ENCODE data around the gene PKIB. TPM values are rescaled to one million over a fixed set of nuclear protein-coding genes. Genes with fewer than 3 reads are reported as not detected.

The PKIB gene
- total RNA-seq, 2 donors from 2014 or later: 63.4 to 113 TPM

DNA sequence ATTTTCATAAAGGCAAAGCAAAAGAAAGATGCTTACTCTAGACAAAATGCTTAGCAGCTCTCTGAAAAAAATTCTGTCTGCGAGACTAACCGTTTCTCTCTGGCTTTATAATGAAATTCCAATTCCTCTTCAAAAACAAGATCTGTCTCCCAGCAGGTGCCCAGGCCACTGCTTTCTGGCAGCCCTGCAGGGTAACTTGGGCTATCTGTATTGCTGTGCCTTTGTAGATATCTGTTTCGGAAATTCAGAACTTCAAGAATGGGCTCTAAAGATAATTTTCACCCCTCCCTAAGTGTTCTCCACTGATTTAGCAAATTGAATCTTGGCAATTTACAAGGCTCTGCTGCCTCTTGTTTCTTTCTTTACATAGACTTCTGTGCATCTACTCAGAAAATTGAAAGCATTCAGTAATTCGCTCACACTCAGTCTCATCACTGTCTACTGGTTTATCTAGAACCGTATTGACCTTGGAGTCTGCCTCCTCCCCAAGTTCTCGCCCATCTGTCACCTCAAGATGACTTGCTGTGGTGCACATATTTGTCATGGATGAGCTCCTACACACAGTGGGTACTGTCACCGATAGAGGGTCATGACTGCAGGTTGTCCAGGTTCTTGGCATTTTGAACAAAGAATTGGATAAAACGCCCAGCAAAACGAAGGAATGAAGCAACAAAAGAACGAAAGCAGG is 142.9 kb downstream of the PKIB start:
- no peak overlapping the region for H3K9ac ChIP-seq (ENCODE audit: low read depth in 2 of 2, low read length in 2 of 2)
- intact Hi-C loops (cut with DNase I): no loop called here
- no peak overlapping the region for H3K4me3 ChIP-seq
- no peak overlapping the region for H3K27ac ChIP-seq
- TF ChIP-seq, protein P1, sequence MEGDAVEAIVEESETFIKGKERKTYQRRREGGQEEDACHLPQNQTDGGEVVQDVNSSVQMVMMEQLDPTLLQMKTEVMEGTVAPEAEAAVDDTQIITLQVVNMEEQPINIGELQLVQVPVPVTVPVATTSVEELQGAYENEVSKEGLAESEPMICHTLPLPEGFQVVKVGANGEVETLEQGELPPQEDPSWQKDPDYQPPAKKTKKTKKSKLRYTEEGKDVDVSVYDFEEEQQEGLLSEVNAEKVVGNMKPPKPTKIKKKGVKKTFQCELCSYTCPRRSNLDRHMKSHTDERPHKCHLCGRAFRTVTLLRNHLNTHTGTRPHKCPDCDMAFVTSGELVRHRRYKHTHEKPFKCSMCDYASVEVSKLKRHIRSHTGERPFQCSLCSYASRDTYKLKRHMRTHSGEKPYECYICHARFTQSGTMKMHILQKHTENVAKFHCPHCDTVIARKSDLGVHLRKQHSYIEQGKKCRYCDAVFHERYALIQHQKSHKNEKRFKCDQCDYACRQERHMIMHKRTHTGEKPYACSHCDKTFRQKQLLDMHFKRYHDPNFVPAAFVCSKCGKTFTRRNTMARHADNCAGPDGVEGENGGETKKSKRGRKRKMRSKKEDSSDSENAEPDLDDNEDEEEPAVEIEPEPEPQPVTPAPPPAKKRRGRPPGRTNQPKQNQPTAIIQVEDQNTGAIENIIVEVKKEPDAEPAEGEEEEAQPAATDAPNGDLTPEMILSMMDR (IDR thresholded peaks at IDR 0.05): no peak
- no peak for DNase-seq
- no peaks in the 10 kb centered on the region for H3K36me3 ChIP-seq
- no peaks in the 10 kb centered on the region for H3K27me3 ChIP-seq
- no peaks in the 10 kb centered on the region for H3K9me3 ChIP-seq
- H3K4me1 ChIP-seq: no peaks in the 10 kb centered on the region

DNA sequence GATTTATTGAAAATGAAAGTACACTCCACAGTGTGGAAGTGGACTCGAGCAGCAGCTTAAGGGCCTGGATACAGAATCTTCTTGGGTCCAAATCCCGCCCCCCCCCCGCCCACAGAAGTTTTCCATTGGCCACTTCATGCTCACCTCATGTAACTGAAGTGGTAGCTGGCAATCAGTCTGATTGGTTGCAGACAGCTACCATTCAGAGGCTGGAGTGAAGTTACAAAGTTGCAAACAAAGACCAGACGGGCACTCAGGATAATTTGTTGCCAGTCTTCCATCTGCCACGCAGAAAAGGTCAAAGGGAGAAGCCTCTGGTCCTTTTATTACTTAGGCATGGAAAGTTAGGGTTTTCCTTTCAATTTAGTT is 143.5 kb downstream of the PKIB start:
- Histone ChIP-seq H3K27ac (no peak overlapping the region), H3K4me3 (no peak overlapping the region)

DNA sequence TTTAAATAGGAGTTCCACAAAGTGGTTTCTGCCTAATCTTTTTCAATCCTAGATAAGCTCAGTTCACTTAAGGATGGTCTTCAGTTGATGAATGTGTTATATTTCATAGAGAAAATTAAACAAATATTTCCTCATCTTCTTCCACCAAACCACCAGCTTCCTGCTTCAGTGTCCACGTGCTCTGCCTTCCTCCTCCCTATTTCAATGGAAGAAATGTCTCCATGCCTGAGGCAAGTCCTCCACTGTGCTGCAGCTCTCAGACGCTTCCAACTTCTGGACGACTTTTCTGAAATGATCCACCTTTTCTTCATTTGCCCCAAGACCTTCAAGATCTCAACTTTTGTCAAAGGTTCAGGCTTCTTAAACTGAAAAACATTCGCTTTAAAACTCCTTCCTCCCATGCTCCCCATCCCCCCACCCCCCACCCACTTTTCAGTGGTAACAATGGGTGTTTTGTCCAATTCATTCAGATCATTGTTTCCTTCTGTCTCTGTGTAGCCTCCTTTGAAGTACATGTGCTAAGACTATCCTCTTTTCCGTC is 144.1 kb downstream of the PKIB start:
- H3K4me1 ChIP-seq: no peaks in the 10 kb centered on the region
- H3K9me3 ChIP-seq: no peaks in the 10 kb centered on the region
- intact Hi-C loops (cut with DNase I): no loop called here
- H3K9ac ChIP-seq (ENCODE audit: low read depth in 2 of 2, low read length in 2 of 2): no peak overlapping the region
- no peak overlapping the region for H3K27ac ChIP-seq
- no peak overlapping the region for H3K4me3 ChIP-seq
- no peaks in the 10 kb centered on the region for H3K27me3 ChIP-seq
- TF ChIP-seq, protein P1 (IDR thresholded peaks at IDR 0.05): no peak
- no peaks in the 10 kb centered on the region for H3K36me3 ChIP-seq
- no peak for DNase-seq

More for the DNA sequence above, 143.5 kb downstream of the PKIB start:
- TF ChIP-seq, protein P1 (IDR thresholded peaks at IDR 0.05): no peak
- no peaks in the 10 kb centered on the region for H3K9me3 ChIP-seq
- H3K9ac ChIP-seq (ENCODE audit: low read depth in 2 of 2, low read length in 2 of 2): no peak overlapping the region
- DNase-seq: no peak
- intact Hi-C loops (cut with DNase I): no loop called here
- no peaks in the 10 kb centered on the region for H3K36me3 ChIP-seq
- no peaks in the 10 kb centered on the region for H3K4me1 ChIP-seq
- H3K27me3 ChIP-seq: no peaks in the 10 kb centered on the region

DNA sequence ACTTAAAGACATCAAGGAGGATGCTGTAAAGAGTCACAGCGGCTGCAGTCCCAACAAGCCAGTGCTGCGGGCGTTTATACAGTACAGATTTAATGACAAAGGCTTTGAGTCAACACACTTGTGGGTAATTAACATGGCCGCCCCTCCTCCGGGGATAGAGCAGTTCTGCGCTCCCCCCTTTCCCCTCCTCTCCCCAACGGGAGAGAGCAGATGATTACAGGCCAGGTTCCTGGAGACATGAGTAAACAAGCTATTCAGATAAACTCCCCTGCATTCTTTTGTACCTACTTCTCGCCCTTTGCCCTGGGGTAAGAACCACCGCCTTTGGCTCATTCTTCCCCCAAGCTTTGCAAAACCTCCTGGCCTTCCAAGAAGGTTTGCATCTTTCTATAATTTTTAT is 145.7 kb downstream of the PKIB start:
- DNase-seq: no peak
- H3K36me3 ChIP-seq: no peaks in the 10 kb centered on the region
- intact Hi-C loops (cut with DNase I): no loop called here
- no peak overlapping the region for H3K9ac ChIP-seq (ENCODE audit: low read depth in 2 of 2, low read length in 2 of 2)
- H3K4me1 ChIP-seq: no peaks in the 10 kb centered on the region
- H3K27ac ChIP-seq: no peak overlapping the region
- TF ChIP-seq, protein P1 (IDR thresholded peaks at IDR 0.05): no peak
- no peak overlapping the region for H3K4me3 ChIP-seq
- no peaks in the 10 kb centered on the region for H3K9me3 ChIP-seq
- H3K27me3 ChIP-seq: no peaks in the 10 kb centered on the region

DNA sequence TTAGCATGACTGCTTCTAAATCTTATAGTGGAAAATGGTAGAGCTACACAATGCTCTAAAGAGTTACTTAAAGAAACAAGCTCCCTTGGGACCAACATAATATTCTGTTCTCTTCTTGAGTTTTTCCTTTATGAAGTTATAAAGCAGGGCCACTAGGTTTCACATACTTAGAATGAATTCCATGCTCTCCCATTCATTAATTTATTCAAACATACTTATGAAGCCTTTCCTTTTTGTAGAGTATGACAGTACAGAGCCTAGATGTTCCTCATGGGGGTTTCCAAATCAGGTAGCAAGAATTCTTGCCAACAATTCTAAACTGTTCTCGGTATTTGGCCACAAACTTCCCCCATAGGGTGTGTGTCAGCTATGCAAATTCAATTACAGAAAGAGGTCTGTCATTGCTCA is 148.7 kb downstream of the PKIB start:
- Histone ChIP-seq H3K4me1 (no peaks in the 10 kb centered on the region), H3K27ac (no peak overlapping the region), H3K9ac (ENCODE audit: low read depth in 2 of 2, low read length in 2 of 2) (no peak overlapping the region), H3K9me3 (no peaks in the 10 kb centered on the region), H3K36me3 (no peaks in the 10 kb centered on the region), H3K4me3 (no peak overlapping the region), H3K27me3 (no peaks in the 10 kb centered on the region)
- intact Hi-C loops (cut with DNase I): no loop called here
- DNase-seq: no peak
- TF ChIP-seq, protein P1 (IDR thresholded peaks at IDR 0.05): no peak
